T-helper 1 cell treated with Interleukin-12 subunit alpha and Interleukin-12 subunit beta and Interleukin-4 antibody, amounts not matched to agents 30 μg/mL and 1 μg/mL, for 36 hours (primary cell): ENCODE results near the gene ZNF471.

Experiments
- H3K27ac Mint-ChIP-seq: one replicate; pipeline ENCODE4 v1.8.0; 2021; ENCODE audit warnings: mild to moderate bottlenecking, mixed read lengths
- H3K27me3 Mint-ChIP-seq: one replicate; pipeline ENCODE4 v1.8.0; 2021; ENCODE audit warnings: low read depth, mixed read lengths
- H3K36me3 Mint-ChIP-seq: one replicate; pipeline ENCODE4 v1.8.0; 2021; ENCODE audit warnings: low read depth, mixed read lengths
- H3K4me1 Mint-ChIP-seq: one replicate; pipeline ENCODE4 v1.8.0; 2021; ENCODE audit warnings: low read depth, mixed read lengths
- H3K4me3 Mint-ChIP-seq: one replicate; pipeline ENCODE4 v1.8.0; 2021; ENCODE audit warnings: mild to moderate bottlenecking, moderate library complexity, mixed read lengths
- H3K9me3 Mint-ChIP-seq: one replicate; pipeline ENCODE4 v1.8.0; 2021; ENCODE audit warnings: mixed read lengths

Gene ZNF471

DNA sequence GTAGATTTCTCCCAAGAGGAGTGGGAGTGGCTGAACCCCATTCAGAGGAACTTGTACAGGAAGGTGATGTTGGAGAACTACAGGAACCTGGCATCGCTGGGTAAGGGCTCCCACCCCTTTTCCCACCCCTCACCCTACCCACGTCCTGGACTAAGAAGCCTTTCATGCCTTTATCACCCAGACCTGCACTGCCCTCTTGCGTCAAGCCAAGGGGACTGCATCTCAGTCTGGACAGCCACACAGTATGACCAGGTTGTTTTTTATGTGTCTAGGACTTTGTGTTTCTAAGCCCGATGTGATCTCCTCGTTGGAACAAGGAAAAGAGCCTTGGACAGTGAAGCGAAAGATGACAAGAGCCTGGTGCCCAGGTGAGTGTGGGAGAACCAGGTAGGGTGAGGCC, 39.9 kb downstream of the ZNF471 start:
- no peaks in the 10 kb centered on the region for H3K27me3 Mint-ChIP-seq
- peaks cover 60% of the 10 kb centered on the region for H3K9me3 Mint-ChIP-seq
- no peak overlapping the region for H3K27ac Mint-ChIP-seq
- no peaks in the 10 kb centered on the region for H3K4me1 Mint-ChIP-seq
- H3K4me3 Mint-ChIP-seq = no peak overlapping the region
- peaks cover 30% of the 10 kb centered on the region for H3K36me3 Mint-ChIP-seq

- Mint-ChIP-seq H3K9me3 (peaks cover 71% of the 10 kb centered on the region), H3K27ac (no peak overlapping the region), H3K4me3 (no peak overlapping the region), H3K4me1 (no peaks in the 10 kb centered on the region), H3K36me3 (peaks cover 30% of the 10 kb centered on the region), H3K27me3 (no peaks in the 10 kb centered on the region)
Observed at GRCh38 chr19:56554272-56554869, 46.7 kb downstream of the ZNF471 start.

GRCh38 chr19:56562766-56563165, 55.1 kb downstream of the ZNF471 start:
- Mint-ChIP-seq H3K36me3 (peaks cover 9% of the 10 kb centered on the region), H3K4me1 (peaks cover 4% of the 10 kb centered on the region), H3K27me3 (no peaks in the 10 kb centered on the region), H3K27ac (no peak overlapping the region), H3K9me3 (peaks cover 88% of the 10 kb centered on the region), H3K4me3 (no peak overlapping the region)

DNA sequence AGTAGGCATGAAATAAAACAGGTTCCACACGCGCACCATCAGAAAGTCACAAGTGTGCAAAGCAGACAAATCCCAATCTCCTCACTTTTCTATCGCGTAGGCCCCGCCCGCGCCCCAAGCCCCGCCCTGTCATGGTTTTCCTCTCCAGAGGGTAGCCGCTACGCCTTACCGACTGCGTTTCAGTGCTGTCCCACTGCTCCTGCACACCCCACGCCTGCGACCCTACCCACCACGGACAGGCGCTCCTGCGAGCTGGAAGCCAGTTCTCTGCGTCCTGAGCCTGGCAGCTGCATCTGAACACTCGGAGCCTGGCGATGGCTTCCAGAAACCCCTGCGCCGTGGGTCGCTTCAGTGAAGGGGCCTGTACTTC, 59.2 kb downstream of the ZNF471 start:
- H3K9me3 Mint-ChIP-seq = peaks cover 84% of the 10 kb centered on the region
- H3K4me1 Mint-ChIP-seq = peaks cover 7% of the 10 kb centered on the region
- H3K27ac Mint-ChIP-seq = peak overlapping the region; percentile 79
- H3K27me3 Mint-ChIP-seq = no peaks in the 10 kb centered on the region
- peaks cover 26% of the 10 kb centered on the region for H3K36me3 Mint-ChIP-seq
- H3K4me3 Mint-ChIP-seq = peak overlapping the region; percentile 92

GRCh38 chr19:56567274-56568120, 59.8 kb downstream of the ZNF471 start, which contains the start of gene ZNF470:
Gene ZNF470 (plus strand): TSS chr19:56567468. CDS start chr19:56570312, 2,844 bp downstream.
- H3K4me3 Mint-ChIP-seq = peak within 1 kb of the TSS; percentile 92
- peaks cover 26% of the 10 kb centered on the region for H3K36me3 Mint-ChIP-seq
- H3K27me3 Mint-ChIP-seq = no peaks in the 10 kb centered on the region
- peaks cover 79% of the 10 kb centered on the region for H3K9me3 Mint-ChIP-seq
- H3K27ac Mint-ChIP-seq = peak within 1 kb of the TSS; percentile 79
- peaks cover 7% of the 10 kb centered on the region for H3K4me1 Mint-ChIP-seq

DNA sequence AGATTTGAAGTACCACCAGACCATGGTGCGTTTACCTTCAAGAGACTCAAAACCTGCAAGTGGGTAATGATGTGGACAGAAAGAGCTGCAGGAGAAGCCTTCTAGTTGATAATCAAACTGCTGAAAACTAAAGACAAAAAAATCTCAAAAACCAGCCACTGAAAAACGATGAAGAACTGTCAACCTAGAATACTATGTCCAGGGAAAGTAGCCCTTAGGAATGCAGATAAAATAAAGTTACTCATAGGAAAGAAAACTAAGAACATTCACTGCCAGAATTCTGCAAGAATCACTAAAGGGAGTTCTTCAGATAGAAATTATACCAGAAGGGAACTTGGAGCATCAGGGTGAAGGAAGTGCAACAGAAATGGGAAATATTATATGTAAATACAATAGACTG, 64.9 kb downstream of the ZNF471 start:
- Mint-ChIP-seq H3K4me1 (peaks cover 4% of the 10 kb centered on the region), H3K27me3 (no peaks in the 10 kb centered on the region), H3K9me3 (peaks cover 85% of the 10 kb centered on the region), H3K27ac (no peak overlapping the region), H3K36me3 (peaks cover 51% of the 10 kb centered on the region), H3K4me3 (no peak overlapping the region)

DNA sequence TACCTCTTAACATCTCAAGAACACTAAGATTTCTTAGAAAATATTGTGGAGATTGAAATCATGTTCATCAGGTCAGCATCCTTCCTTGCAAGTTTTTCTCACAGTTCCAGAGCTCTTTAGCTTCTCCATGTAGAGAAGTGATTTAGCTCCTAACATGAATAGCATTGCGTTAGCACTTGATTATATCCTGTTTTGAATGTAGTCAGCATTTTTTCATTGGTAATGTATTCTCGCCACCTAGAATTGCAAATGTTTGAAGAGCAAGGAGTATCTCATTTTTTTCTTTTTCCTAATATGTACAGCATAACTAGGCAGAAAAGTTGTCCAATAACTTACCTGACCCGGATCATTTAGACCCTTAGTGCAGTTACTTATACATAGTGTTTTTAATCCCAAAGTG, 66.3 kb downstream of the ZNF471 start:
- Mint-ChIP-seq H3K4me1 (no peaks in the 10 kb centered on the region), H3K27ac (no peak overlapping the region), H3K36me3 (peaks cover 51% of the 10 kb centered on the region), H3K27me3 (no peaks in the 10 kb centered on the region), H3K4me3 (no peak overlapping the region), H3K9me3 (peaks cover 86% of the 10 kb centered on the region)

- H3K27ac Mint-ChIP-seq = no peak overlapping the region
- no peaks in the 10 kb centered on the region for H3K4me1 Mint-ChIP-seq
- no peaks in the 10 kb centered on the region for H3K27me3 Mint-ChIP-seq
- no peak overlapping the region for H3K4me3 Mint-ChIP-seq
- H3K9me3 Mint-ChIP-seq = peaks cover 80% of the 10 kb centered on the region
- H3K36me3 Mint-ChIP-seq = peaks cover 36% of the 10 kb centered on the region
Observed at GRCh38 chr19:56577719-56578602, 70.3 kb downstream of the ZNF471 start.
